ENCODE measurements around the gene NUCB1.
A peak's percentile ranks its signal among the peaks of the same experiment; 100 is the strongest.

The NUCB1 gene

DNA sequence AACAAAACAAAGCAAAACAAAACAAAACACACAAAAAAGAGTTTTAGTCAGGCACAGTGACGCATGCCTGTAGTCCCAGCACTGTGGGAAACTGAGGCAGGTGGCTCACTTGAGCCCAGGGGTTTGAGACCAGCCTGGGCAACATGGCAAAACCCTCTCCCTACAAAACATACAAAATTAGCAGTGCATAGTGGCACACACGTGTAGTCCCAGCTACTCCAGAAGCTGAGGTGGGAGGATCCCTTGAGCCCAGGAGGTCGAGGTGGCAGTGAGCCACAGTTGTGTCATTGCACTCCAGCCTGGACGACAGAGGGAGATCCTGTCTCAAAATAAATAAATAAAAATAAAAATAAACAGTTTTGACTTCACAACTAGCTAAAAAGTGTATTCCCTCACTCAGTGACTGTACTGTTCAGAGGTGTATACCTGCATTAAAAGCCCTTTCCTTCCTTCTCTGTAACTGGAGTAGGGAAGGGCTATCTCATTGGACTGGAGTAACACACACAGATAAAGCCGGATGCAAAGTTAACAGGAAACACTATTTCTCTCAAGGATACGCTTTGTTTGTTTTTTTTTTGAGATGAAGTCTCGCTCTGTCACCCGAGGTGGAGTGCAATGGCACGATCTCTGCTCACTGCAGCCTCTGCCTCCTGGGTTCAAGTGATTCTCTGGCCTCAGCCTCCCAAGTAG, 50.9 kb downstream of the NUCB1 start:
- H2AFZ ChIP-seq (ENCODE audit: low read depth, low read length, severe bottlenecking): no peak overlapping the region
- no peak overlapping the region for H3K4me2 ChIP-seq (ENCODE audit: low read depth, low read length, poor library complexity, severe bottlenecking)

DNA sequence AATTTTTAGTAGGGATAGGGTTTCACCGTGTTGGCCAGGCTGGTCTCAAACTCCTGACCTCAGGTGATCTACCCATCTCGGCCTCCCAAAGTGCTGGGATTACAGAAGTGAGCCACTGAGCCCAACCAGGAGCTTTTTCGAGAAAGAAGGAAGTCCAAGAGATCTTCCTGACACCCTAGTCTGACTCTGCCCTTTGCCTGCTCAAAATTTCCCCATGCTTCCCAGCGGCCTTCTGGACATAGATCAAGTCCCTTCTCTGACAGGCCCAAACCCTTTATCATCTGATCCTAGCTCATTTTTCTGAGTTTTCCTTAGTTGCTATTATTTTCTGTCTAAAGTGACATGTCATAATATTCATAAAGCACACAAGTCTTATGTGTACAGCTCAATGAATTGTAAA, 53.0 kb downstream of the NUCB1 start:
- Histone ChIP-seq H3K9ac (ENCODE audit: low read length) (no peak overlapping the region), H3K9me2 (replicated peaks; ENCODE audit: insufficient read depth, low read length) (no peaks in the 10 kb centered on the region), H4K20me1 (ENCODE audit: low read depth, low read length) (no peaks in the 10 kb centered on the region), H3K79me2 (ENCODE audit: insufficient read depth, low read length) (peaks cover 17% of the 10 kb centered on the region), H3K9me3 (ENCODE audit: insufficient read depth, low read length) (peaks cover 2% of the 10 kb centered on the region; the same call in 1 of the 2 replicates), H3K4me2 (ENCODE audit: low read depth, low read length, poor library complexity, severe bottlenecking) (no peak overlapping the region), H3K36me3 (ENCODE audit: low read length) (no peaks in the 10 kb centered on the region), H3K27me3 (ENCODE audit: low read length) (no peaks in the 10 kb centered on the region), H3F3A (ENCODE audit: insufficient read depth) (0 out of 2 replicates have a peak, but pooled peaks cover 3% of the 10 kb centered on the region), H2AFZ (ENCODE audit: low read depth, low read length, severe bottlenecking) (no peak overlapping the region), H3K4me3 (ENCODE audit: insufficient read depth, low read length, poor library complexity, severe bottlenecking) (no peak overlapping the region), H3K27ac (ENCODE audit: low read depth, low read length) (no peak overlapping the region)
- TF ChIP-seq, protein P1, sequence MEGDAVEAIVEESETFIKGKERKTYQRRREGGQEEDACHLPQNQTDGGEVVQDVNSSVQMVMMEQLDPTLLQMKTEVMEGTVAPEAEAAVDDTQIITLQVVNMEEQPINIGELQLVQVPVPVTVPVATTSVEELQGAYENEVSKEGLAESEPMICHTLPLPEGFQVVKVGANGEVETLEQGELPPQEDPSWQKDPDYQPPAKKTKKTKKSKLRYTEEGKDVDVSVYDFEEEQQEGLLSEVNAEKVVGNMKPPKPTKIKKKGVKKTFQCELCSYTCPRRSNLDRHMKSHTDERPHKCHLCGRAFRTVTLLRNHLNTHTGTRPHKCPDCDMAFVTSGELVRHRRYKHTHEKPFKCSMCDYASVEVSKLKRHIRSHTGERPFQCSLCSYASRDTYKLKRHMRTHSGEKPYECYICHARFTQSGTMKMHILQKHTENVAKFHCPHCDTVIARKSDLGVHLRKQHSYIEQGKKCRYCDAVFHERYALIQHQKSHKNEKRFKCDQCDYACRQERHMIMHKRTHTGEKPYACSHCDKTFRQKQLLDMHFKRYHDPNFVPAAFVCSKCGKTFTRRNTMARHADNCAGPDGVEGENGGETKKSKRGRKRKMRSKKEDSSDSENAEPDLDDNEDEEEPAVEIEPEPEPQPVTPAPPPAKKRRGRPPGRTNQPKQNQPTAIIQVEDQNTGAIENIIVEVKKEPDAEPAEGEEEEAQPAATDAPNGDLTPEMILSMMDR (IDR thresholded peaks at IDR 0.05; ENCODE audit: insufficient read depth, low read length, poor library complexity, severe bottlenecking): no peak
- no peak for TF ChIP-seq EZH2phosphoT487 (conservative IDR thresholded peaks at IDR 0.05; ENCODE audit: low read length)

More for the DNA sequence above, 50.9 kb downstream of the NUCB1 start:
- H3K27ac ChIP-seq (ENCODE audit: low read depth, low read length): no peak overlapping the region
- H3K27me3 ChIP-seq (ENCODE audit: low read length): no peaks in the 10 kb centered on the region
- H3K36me3 ChIP-seq (ENCODE audit: low read length): no peaks in the 10 kb centered on the region
- no peak overlapping the region for H3K4me3 ChIP-seq (ENCODE audit: insufficient read depth, low read length, poor library complexity, severe bottlenecking)
- H3K79me2 ChIP-seq (ENCODE audit: insufficient read depth, low read length): peaks cover 13% of the 10 kb centered on the region
- TF ChIP-seq, protein P1 (IDR thresholded peaks at IDR 0.05; ENCODE audit: insufficient read depth, low read length, poor library complexity, severe bottlenecking): no peak
- no peak for TF ChIP-seq EZH2phosphoT487 (conservative IDR thresholded peaks at IDR 0.05; ENCODE audit: low read length)
- H3K9me3 ChIP-seq (ENCODE audit: insufficient read depth, low read length): peaks cover 21% of the 10 kb centered on the region; the same call in 1 of the 2 replicates
- H3F3A ChIP-seq (ENCODE audit: insufficient read depth): 0 out of 2 replicates have a peak, but pooled peaks cover 1% of the 10 kb centered on the region
- H3K9ac ChIP-seq (ENCODE audit: low read length): no peak overlapping the region
- H3K9me2 ChIP-seq (replicated peaks; ENCODE audit: insufficient read depth, low read length): no peaks in the 10 kb centered on the region
- no peaks in the 10 kb centered on the region for H4K20me1 ChIP-seq (ENCODE audit: low read depth, low read length)

DNA sequence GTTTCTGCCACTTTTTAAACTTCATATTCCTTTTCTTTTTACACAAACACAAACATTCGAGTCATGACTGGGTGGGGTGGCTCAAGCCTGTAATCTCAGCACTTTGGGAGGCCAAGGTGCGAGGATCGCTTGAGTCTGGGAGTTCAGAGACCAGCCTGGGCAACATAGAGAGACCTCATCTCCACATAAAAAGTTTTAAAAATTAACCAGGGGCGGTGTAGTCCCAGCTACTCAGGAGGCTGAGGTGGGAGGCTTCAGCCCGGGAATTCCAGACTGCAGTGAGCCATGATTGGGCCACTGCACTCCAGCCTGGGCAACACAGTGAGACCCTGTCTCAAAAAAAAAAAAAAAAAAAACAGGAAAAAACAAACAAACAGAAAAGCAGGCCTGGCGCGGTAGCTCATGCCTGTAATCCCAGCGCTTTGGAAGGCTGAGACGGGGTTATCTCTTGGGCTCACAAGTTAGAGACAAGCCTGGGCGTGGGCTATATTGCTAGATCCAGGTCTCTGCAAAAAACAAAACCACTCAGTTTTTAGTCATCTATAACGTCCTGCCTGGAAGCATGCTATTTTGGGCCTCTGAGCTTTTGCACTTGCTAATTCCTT, 54.0 kb downstream of the NUCB1 start:
- Histone ChIP-seq H3K79me2 (ENCODE audit: insufficient read depth, low read length) (peaks cover 17% of the 10 kb centered on the region), H3K9ac (ENCODE audit: low read length) (peak overlapping the region; percentile 97), H3K27ac (ENCODE audit: low read depth, low read length) (no peak overlapping the region; the same call in 1 of the 2 replicates), H3K9me3 (ENCODE audit: insufficient read depth, low read length) (no peaks in the 10 kb centered on the region), H3F3A (ENCODE audit: insufficient read depth) (0 out of 2 replicates have a peak, but pooled peaks cover 3% of the 10 kb centered on the region), H3K4me3 (ENCODE audit: insufficient read depth, low read length, poor library complexity, severe bottlenecking) (peak overlapping the region; percentile 85), H3K9me2 (replicated peaks; ENCODE audit: insufficient read depth, low read length) (no peaks in the 10 kb centered on the region), H4K20me1 (ENCODE audit: low read depth, low read length) (no peaks in the 10 kb centered on the region), H3K36me3 (ENCODE audit: low read length) (no peaks in the 10 kb centered on the region), H3K27me3 (ENCODE audit: low read length) (no peaks in the 10 kb centered on the region), H2AFZ (ENCODE audit: low read depth, low read length, severe bottlenecking) (peak overlapping the region; percentile 56), H3K4me2 (ENCODE audit: low read depth, low read length, poor library complexity, severe bottlenecking) (peak overlapping the region; percentile 52)
- no peak for TF ChIP-seq EZH2phosphoT487 (conservative IDR thresholded peaks at IDR 0.05; ENCODE audit: low read length)
- TF ChIP-seq, protein P1 (IDR thresholded peaks at IDR 0.05; ENCODE audit: insufficient read depth, low read length, poor library complexity, severe bottlenecking): no peak
